B cell (primary cell): ENCODE measurements around the gene DCAF15. TPM values are rescaled to one million over a fixed set of nuclear protein-coding genes. Genes with fewer than 3 reads are reported as not detected.

ENCODE experiments used
- ATAC-seq: fragments of 200-7000 bp; cut with Tn5 transposase; one replicate; pipeline ENCODE4 v1.10.0; 2021; ENCODE audit warnings: low read depth, mild to moderate bottlenecking, moderate number of reproducible peaks, moderate library complexity
- CTCF ChIA-PET: fragments of 350-600 bp; sonication (Branson Sonifier 250); formaldehyde crosslinking; loops from one replicate; lab custom pipeline; 2021; ENCODE audit warnings: antibody characterized with exemption, inconsistent platforms; lab: Charles Lee
- POLR2A ChIA-PET: fragments of 350-600 bp; sonication (Branson Sonifier 250); formaldehyde crosslinking; loops from one replicate; lab custom pipeline; 2021; ENCODE audit warnings: antibody characterized with exemption; lab: Charles Lee
- DNase-seq: peaks from one replicate; pipeline ENCODE4 v3.0.0; 2013
- H2AFZ ChIP-seq: 2 replicates; pipeline ENCODE4 v1.6.1; 2012; ENCODE audit warnings: mild to moderate bottlenecking, low read depth, low read length; ENCODE audit not compliant: insufficient read depth, poor library complexity, severe bottlenecking
- H3K27ac ChIP-seq, 2 donors: 1 replicate in 1 of 2; 2 replicates in 1 of 2; pipeline ENCODE4 v1.5.1; 2012 to 2013; ENCODE audit warnings: low read length in 2 of 2, mild to moderate bottlenecking in 2 of 2, moderate library complexity in 1 of 2
- H3K27me3 ChIP-seq, 4 experiments: fragments of 200-600 bp in 1 of 4; sonication (generic) in 1 of 4; replicated peaks in 1 of 4; 1 replicate in 2 of 4; 2 replicates in 2 of 4; pipeline versions ENCODE4 v1.6.1 to v1.7.0; 2013 to 2016; ENCODE audit warnings: low read length in 3 of 4, mild to moderate bottlenecking in 2 of 4, mixed read lengths in 1 of 4, moderate library complexity in 1 of 4; ENCODE audit not compliant: insufficient read depth in 4 of 4, control insufficient read depth in 3 of 4; ENCODE audit errors: control extremely low read depth in 1 of 4
- H3K36me3 ChIP-seq, 2 experiments: replicated peaks in 1 of 2; 1 replicate in 1 of 2; 2 replicates in 1 of 2; pipeline versions ENCODE4 v1.6.1 to v1.7.1; 2013; ENCODE audit warnings: low read length in 1 of 2; ENCODE audit not compliant: insufficient read depth in 2 of 2, control insufficient read depth in 1 of 2; ENCODE audit errors: control extremely low read depth in 1 of 2, extremely low read depth in 1 of 2
- H3K4me1 ChIP-seq, 2 donors: fragments of 200-600 bp in 1 of 2; sonication (generic) in 1 of 2; 1 replicate in 1 of 2; 2 replicates in 1 of 2; pipeline versions ENCODE4 v1.5.1 to v1.6.1; 2013 to 2017; ENCODE audit warnings: low read length in 2 of 2; ENCODE audit not compliant: control insufficient read depth in 2 of 2, insufficient read depth in 2 of 2
- H3K4me2 ChIP-seq: replicated peaks from 2 replicates; pipeline ENCODE3; 2012; ENCODE audit warnings: mild to moderate bottlenecking, low read depth, low read length; ENCODE audit not compliant: poor library complexity, severe bottlenecking
- H3K4me3 ChIP-seq, 5 experiments: fragments of 200-600 bp in 1 of 5; sonication (generic) in 1 of 5; 1 replicate in 3 of 5; 2 replicates in 2 of 5; pipeline versions ENCODE4 v1.5.1 to v1.7.0; 2011 to 2016; ENCODE audit warnings: low read length in 4 of 5, mild to moderate bottlenecking in 4 of 5, low read depth in 2 of 5, control low read depth in 1 of 5, moderate library complexity in 1 of 5; ENCODE audit not compliant: insufficient read depth in 1 of 5; ENCODE audit errors: control extremely low read depth in 1 of 5, extremely low read depth in 1 of 5
- H3K79me2 ChIP-seq: fragments of 200-600 bp; sonication (generic); one replicate; pipeline ENCODE4 v1.6.0; 2016; ENCODE audit warnings: low read length; ENCODE audit not compliant: control insufficient read depth, insufficient read depth
- H3K9ac ChIP-seq: fragments of 200-600 bp; sonication (generic); 2 replicates; pipeline ENCODE4 v1.6.1; 2017; ENCODE audit warnings: mild to moderate bottlenecking, low read length, moderate library complexity
- H3K9me3 ChIP-seq, 3 donors: one replicate each; pipeline versions ENCODE4 v1.6.1 to v1.7.1; 2013; ENCODE audit warnings: low read length in 2 of 3; ENCODE audit not compliant: control insufficient read depth in 2 of 3, insufficient read depth in 1 of 3; ENCODE audit errors: control extremely low read depth in 1 of 3
- H4K20me1 ChIP-seq: 2 replicates; pipeline ENCODE4 v1.6.0; 2012; ENCODE audit warnings: mild to moderate bottlenecking, low read length; ENCODE audit not compliant: insufficient read depth, control insufficient read depth, poor library complexity, severe bottlenecking
- H3K27ac Mint-ChIP-seq: one replicate; pipeline ENCODE4 v1.8.0; 2021; ENCODE audit warnings: mixed read lengths
- H3K27me3 Mint-ChIP-seq: one replicate; pipeline ENCODE4 v1.8.0; 2021; ENCODE audit warnings: mixed read lengths
- H3K4me1 Mint-ChIP-seq: one replicate; pipeline ENCODE4 v1.8.0; 2021; ENCODE audit warnings: mixed read lengths
- H3K4me3 Mint-ChIP-seq: one replicate; pipeline ENCODE4 v1.8.0; 2021; ENCODE audit warnings: mixed read lengths
- H3K9me3 Mint-ChIP-seq: one replicate; pipeline ENCODE4 v1.8.0; 2022; ENCODE audit warnings: mixed read lengths; ENCODE audit not compliant: insufficient read depth
- CTCF ChIP-seq: fragments of 200-600 bp; IDR thresholded peaks from one replicate; pipeline ENCODE4 v1.8.0; 2022; ENCODE audit warnings: antibody characterized with exemption, mild to moderate bottlenecking
- EZH2 ChIP-seq: IDR thresholded peaks from 2 replicates; pipeline ENCODE4 v1.6.1; 2012; ENCODE audit warnings: borderline replicate concordance, low read depth, mild to moderate bottlenecking, moderate library complexity, low read length; ENCODE audit not compliant: insufficient read depth, poor library complexity, severe bottlenecking
- WGBS: methylation state at CpG from one replicate; pipeline ENCODE4 v1.1.5; 2013; ENCODE audit warnings: missing lambda C conversion rate; ENCODE audit not compliant: insufficient coverage; 5-methylcytosine and 5-hydroxymethylcytosine counted together
- intact Hi-C: fragments of 100-400 bp; cut with micrococcal nuclease; formaldehyde crosslinking; loops from one replicate; pipeline ENCODE4 v1.10.0; 2022
- polyA plus RNA-seq: library from polyadenylated mRNA; depleted of rRNA; stranded (reverse); fragments of >200 nt; gene quantifications from 2 replicates; pipeline ENCODE4 v1.2.3, GENCODE V29; 2012
- total RNA-seq, 2 donors: library from RNA; stranded (reverse); fragments of 120-200 nt in 1 of 2; gene quantifications; 1 replicate in 1 of 2; 2 replicates in 1 of 2; pipeline versions ENCODE4 v1.2.3 to v1.2.4, GENCODE V29; 2013 to 2022

The DCAF15 gene
- total and polyA plus RNA-seq, 2 donors (not counting 1 experiment from before 2014, with no cell fraction given): 116 to 157 TPM

GRCh38 chr19:13938301-13939064 is 13.8 kb upstream of the DCAF15 start, which contains the start of gene PODNL1:
Gene PODNL1, minus strand, starts transcription at chr19:13938417. Its CDS starts 236 bp downstream, at chr19:13938181.
- Histone ChIP-seq H3K9ac (no peak within 1 kb of the TSS), H2AFZ (no peak within 1 kb of the TSS), H3K4me2 (no peak within 1 kb of the TSS), H3K79me2 (no peaks in the 10 kb centered on the region), H3K9me3 (peaks cover 0 to 6% (median 0%) of the 10 kb centered on the region in 3 donors), H3K36me3 (no peaks in the 10 kb centered on the region), H3K27ac (no peak within 1 kb of the TSS), H3K4me1 (peaks cover 0 to 4% of the 10 kb centered on the region in 2 donors), H3K4me3 (no peak within 1 kb of the TSS), H3K27me3 (peaks cover 0 to 22% (median 10%) of the 10 kb centered on the region in 4 experiments), H4K20me1 (no peaks in the 10 kb centered on the region)
- no peak for ATAC-seq
- no peak for TF ChIP-seq CTCF
- TF ChIP-seq EZH2: no peak
- Mint-ChIP-seq H3K27me3 (peaks cover 16% of the 10 kb centered on the region), H3K4me1 (peaks cover 10% of the 10 kb centered on the region), H3K27ac (no peak within 1 kb of the TSS), H3K9me3 (no peaks in the 10 kb centered on the region), H3K4me3 (no peak within 1 kb of the TSS)
- intact Hi-C loops: no loop called here
- POLR2A ChIA-PET: interaction anchor here (0.5 to 0.6 kb wide), 3 partner anchors 109 to 702 kb away, joined by 3 to 5 read pairs (median 3); no protein-coding TSS in a partner anchor
- DNase-seq: no peak
- CTCF ChIA-PET: interaction anchor here (0.6 kb wide), 1 partner anchor 153 kb away, joined by 4 read pairs; no protein-coding TSS in a partner anchor
- WGBS: 27% methylated on average over 3 of the region's 21 CpGs
